Activated CD8-positive, alpha-beta memory T cell treated with anti-CD3 and anti-CD28 coated beads, Interleukin-2, amount 50 U/mL, for 48 hours (primary cell): ENCODE results near the gene SESN3.

Experiments used
- DNase-seq: peaks from one replicate; pipeline ENCODE4 v3.0.0-alpha.2; 2020

The SESN3 gene

DNA sequence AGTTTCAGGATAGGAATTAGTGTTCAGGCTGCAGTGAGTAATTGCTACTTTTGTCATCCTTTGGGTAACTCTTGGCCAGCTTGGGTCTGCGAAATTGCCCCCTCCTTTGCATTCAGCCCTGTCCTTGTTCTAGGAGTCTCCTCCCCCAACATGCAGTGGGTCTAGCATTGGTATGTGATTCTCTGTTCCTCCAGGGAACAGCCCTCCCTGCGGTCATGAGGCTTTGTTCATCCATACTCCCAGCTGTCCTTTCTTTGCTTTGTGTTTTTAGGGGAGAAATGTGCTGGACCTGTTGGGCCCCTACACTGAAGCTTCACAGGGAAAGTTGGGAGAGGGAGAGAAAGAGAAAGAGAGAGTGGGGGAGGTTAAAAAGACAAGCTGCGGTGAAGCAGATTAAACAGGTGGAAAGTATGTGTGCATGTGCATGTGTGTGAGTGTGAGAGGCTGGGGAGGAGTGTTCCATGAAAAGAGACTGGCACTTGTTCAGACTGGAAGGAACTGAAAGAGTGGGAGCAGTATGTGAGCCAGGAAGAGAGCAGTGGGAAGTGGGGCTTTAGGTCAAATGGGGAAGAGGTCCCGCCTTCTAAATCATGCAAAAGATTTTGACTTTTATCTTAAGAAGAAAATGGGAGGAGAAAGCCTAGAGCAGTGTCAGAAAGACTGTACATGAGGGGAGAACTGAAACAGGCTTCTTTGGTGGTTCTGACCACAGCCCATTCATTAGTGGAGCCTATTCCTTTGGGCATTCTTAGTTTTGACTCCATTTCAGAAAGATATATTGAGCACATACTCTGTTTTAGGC is 17.9 kb upstream of the SESN3 start:
- DNase-seq: no peak

DNA sequence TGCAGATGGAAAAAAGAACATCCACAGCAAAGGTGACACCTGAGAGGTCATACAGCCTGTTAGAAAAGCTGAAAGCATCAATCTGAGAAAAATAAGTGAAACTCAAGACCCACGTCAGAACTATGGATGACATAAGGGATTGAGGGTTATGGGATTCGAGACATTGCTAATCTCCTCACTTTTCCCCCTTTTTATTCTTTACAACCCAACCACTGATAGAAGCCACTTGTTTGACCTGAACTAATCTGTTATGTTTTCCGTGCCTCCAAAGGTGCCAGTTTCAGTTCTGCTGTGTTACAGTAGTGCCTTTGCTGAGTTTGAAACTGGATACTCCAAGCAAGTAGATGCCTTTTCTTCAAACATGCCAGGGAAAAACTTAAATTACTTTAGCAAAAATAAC is 16.9 kb upstream of the SESN3 start:
- DNase-seq: no peak

DNA sequence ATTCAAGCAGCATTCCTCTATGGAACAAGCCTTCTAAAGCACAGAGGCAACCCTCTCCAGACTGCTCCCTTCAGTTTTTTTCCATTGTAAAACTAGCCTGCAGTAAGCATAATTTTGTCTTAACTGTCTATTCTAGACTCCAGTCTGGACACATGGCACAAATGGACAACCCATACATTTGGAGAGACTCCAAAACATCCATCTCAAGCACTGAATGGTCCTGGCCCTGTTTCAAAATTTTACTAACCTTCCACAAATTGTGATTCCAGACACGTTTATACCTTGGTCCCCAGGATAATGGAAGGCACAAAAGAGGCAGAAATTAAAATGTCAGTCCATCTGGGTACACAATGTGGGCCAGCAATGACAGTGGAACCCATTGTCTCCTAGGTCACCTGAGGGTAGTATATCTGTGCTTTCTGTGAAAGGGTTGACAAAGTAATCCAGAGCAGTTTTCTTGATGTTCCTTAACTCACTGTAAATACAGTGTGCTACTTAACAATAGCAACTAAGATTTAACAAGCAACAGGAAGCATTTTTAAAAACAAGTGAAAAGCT is 16.2 kb upstream of the SESN3 start:
- DNase-seq: no peak

DNA sequence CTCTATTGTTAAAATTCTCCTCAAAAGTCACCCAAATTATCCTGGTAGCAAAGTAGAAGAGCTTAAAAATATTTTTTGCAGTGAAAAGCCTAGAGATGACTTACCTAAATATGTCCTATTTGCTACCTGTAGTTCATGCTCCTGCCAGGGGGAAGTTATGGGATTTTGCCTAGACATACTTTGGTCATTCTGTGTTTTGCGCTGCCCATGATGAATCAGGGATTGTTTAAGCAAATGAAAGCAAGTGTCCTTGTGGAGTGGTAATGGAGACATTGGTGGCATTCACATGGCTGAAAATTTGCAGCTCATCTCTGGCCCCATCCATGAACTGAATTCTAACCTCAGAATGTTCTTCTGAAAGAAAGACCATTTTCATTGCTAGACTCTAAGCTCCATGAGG is 14.6 kb upstream of the SESN3 start:
- no peak for DNase-seq

DNA sequence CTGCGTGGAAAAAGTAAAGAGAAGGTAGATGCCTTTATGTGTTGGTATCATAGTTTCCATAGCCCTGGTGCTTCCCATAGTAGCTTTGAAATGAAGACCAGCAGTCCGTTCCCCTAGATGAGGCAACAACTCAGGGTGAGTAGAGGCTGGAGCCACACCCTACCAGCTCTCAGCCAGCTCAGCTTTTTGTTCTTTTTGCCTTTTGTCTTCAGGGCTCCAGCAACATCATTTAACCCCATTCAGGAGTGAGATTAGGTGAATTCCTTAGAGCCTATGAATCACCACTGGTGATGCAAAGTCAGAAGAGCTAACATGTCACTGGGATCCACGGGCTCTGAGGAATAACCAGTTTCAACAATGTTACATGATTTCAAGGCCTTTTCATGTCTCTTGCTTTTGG is 14.0 kb upstream of the SESN3 start:
- no peak for DNase-seq

DNA sequence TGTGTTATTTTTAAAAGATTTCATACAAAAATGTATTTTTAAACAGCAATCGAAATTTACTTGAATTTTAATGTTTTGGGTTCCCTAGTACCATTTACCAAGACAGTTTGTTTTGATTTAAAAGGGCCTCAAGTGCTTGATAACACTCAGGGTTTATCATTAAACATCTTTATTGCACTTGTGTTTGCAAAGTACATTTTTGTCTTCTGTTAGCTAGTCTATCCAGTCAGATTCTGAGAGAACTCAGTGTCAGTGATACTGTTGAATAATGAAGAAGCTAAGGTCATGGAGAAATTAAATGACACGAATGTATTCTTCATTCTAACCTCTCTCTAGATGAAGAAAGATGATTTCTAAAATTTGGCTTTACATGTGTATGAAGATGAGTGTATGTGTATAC is 12.7 kb upstream of the SESN3 start:
- no peak for DNase-seq

DNA sequence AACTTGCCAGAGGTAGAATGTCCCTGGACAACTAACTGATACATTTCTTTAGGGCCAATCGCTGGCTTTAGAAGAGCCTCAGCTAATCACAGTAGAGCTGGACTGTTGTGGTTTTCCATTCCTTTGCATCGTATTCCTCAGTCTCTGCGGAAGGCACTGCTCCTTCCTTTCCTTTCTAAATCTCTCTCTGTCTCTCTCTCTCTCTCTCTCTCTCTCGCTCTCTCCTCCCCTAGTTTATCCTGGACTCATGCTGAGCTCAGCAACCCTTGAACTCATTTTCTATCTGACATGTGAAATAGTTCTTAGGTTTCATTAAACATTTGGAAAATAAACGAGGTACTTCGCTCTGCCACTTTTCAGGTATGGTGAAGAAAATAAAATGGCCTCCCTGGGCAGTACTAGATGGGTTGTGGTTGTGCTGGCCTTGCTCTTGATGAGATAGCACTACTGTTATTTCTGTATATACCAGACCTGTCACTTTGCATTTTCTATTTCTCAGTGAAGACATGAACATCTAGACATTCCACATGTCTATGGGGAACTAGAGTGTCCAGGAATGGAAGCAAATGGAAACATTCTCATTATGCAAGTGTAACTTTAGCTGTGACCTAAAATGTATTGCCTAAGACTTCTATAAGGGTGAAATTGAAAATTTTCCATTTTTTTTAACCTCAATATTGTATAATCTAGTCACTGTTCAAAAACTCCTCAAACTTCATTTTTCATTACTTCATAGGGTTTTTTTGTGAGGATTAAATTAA is 12.0 kb upstream of the SESN3 start:
- no peak for DNase-seq

DNA sequence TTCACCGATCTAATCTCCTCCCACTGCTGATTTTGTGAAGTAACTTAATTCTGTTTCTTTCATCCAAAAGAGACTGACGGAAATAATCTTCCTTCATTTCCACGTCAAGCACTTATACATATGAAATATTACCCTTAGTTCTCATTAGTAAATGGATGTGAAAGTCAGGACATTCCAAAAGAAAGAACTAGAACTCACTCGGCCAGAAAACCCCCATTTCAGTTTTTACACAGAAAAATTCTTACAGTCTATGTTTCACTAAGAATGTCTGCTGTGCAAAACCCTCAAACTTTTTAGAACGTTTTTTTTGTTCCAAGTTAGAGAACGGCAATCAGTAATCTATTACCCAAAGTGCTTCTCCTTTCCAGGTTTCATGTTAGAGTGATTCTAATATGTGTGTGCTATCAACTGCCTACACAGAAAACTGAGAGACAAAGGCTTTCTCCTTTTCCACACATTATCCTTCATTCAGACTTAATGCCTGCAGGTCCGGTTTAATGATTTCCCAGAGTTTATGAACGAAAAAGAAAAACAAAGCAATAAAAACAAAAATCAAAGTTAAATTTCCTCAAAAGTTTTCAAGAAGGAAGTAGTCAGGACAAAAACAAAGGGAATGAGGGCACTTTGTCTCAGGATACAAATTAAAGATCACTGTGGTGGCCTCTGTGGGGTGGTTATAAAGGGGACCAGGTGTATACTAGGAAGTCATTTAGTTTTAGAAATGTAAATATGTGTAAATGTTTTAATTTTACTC is 11.3 kb upstream of the SESN3 start:
- no peak for DNase-seq

DNA sequence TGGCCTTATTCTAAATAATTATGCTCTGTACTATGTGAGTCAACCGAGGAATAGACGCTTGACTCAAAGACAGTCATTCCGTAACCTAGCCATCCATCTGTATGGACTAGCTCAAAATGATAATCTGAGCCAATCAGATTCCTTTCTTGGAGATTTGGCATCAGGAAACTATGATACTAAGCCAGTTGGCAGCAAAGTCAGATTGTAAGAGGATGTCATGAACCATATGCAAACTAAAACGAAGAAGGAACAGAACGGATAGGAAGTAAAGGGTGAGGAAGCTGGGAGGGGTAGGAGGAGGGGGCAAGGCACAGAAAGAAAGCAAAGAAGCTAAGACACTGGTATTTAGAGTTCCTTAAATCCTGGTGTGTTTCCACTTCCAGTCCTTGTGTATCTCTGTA is 10.7 kb upstream of the SESN3 start:
- no peak for DNase-seq

DNA sequence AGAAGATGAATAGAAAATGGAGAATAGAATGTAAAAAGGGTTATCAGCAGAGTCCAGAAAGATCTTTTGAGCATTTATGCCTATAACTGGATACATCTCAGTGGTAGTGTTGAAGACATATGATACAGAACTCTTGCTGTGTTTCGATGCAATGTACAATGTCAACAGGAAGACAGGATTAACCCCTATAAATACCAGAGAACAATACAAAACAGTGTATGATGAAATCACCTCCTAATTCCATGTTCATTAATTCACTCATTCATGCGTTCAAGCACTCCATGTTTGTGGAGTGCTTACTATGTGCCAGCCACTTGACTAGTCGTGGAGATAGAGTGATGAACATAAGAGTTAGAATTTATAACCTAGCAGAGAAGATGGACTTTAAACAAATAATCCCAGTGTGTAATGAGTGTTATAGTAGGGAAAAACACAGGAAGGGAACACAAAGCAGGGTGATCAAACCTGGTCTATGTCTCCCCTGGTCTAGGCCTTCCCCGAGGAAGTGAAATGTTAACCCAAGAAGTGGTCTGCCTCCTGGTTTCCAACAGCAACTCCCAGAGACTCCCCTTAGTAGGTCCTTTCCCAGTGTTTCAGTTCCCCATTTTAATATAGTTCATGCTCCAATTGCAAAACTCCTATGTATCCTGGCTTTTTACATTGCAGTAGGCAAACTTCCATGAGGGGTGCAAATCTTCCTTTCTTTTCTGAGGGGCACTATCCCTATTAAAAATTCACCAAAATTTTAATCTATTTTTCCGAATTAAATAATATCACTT is 9.1 kb upstream of the SESN3 start:
- no peak for DNase-seq

DNA sequence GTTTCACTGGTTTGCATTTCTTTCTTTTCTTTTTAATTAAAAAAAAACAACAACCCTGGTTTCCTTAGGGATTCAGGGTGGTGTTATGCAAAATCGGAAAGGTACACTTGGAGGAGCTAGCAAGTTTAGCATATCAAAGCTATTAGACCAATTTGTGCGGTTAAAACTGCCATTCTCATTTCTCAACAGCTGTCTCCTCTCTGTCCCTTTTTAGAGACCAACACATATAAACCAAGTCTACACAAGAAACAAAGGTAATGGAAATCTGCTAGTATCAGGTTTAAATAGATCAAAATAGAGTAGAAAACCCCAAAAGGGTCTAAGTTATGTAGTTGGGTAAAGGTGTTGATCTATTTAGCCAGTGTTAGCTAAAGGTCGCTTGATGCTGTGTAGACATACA is 1.7 kb upstream of the SESN3 start:
- no peak for DNase-seq

DNA sequence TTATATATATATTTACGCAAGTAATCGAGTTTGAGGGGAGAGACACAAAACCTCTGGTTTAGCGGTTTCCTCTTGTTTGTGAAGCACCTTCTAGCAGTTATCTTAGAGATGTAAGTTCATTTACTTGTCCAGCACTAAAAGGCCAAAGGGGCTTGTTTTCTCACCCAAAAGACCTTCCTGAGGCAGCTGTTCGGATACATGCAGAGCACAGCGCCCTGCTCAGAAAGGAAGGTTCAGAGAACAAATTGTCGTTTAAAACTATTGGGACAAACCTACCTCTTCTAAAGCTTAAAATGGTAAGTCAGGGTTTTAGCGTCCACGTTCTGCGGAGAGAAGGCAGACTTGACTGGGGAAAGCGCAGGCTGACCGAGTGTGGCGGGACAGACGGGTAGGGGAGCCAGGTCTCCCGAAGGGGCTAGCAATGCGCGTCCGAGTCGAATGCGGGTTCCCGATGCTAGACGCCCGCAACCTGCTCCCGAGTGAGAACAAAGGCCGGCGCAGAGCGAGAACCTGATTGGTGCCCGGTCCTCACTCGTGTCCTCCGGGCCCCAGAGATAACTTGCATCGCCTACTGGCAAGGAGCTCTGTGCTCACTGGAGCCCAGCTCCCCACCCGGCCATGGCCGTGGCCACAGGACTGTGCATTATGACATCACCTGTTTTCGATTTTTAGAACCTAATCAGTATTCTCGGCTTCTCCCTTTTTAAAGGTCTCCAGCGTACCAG is 1.0 kb upstream of the SESN3 start:
- DNase-seq: peak; percentile 83

DNA sequence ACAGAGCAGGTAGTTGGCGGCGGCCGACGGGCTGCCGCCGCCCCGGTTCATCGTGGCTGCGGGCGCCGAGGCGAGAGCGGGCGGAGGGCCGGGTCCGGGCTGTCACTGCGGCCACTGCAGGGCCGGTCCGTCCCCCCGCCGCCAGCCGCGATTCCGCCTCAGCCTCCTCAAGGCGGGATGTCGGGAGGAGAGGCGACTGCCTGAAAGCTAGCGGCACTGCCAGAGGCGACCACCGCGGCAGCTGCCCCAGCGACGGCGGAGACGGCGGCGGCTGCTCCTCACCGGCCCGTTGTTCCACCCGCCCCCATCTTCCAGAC is 234 bp downstream of the SESN3 start:
- no peak for DNase-seq

DNA sequence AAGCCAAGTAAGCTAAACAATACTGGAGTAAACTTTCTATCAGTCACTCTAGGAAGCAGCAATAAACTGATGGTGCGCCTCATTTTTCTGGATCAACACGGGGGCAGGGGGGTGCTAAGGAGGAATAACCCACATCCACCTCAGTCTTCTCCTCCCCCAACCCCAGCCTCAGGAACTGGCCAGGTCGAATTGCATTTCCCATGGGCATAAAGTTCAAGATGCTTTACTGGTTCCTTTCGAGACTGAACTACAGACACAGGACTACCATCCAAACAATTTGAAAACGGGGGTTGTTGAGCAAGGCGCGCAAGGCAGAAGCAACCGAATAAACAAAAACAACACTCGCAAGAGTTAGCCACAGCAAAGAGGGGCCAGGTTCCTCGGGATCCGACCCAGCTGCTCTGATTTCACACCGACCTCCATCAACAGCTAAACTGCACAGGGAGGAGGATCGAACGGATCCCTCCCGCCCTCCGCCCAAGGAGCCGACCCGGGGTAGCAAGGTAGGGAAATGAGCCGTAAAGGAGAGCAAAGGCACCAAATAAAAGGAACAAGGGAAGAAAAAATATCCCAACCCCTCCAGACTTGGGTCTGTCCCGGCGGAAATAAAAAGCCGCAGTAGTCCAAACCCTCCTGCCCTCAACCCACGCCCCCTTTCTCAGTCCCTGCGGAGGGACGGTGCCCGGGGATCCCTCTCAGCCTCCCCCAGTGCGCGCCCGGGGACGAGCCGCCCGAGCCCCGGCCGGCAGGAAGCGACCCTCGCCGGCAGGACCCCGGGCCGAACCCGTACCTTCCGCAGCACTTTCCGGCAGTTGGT is 801 bp downstream of the SESN3 start:
- peak; percentile 64 for DNase-seq

DNA sequence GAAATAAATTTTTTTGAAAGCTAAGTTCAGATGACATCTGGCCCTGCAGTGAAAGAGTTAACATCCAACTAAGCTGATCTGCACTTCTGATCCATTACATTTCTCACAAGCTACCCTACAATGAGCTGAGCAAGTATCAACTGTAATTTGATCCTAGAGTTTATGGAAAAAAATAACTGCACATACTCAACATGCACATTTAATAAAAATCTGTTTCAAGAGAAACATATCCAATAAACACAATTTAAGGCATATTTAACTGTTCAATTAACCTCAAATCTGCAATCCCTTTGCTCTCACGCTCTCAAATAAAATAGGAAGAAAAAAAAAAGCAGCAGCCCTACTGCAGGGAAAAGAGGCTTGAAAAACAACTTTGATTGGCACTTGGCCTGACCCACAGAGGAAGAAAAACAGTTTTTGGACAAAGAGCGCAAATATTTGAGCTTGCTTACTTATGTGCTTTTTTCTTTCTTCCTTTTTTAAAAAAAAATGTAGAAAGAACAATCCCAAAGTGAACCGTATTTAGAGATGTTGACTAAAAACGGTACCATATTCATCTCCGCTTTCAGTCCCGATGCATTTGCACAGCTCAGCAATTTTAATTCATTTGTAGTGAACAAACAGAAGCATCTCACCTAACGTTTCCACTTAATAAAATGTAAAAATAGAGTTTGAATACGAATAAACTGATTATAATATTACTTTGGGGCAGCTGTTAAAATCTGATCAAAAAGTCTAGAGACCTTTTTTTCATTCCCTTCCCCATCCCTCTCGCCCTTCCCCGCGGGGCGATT is 1.6 kb downstream of the SESN3 start:
- no peak for DNase-seq

DNA sequence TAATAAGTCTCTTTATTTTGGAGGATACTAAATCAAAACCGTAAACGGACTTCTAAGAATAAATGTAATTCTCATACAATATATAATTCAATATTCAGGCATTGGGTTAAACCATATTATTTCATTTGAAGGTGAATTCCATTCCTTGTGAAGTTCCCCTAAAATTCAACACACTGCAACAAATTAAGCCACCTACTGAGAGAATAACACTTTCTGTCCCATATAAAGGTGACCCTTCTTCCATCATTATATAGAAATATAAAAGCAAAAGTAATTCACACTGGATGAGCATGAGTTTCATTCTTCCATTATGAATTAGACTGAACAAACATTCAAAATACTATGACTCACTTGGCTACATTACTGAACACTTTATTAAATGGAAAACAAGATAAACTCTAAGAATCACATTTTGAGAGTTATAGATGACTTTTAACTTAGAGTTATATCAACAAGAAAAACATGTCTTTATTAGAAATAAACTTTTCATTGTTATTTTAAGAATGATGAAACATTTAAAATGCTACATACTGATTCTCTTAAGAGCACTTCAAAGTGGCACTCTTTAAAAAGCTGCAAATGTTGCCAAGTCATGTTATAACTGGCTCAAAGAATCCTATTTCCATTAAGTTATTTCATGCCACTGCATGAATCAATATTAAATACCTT is 2.8 kb downstream of the SESN3 start:
- DNase-seq: no peak

DNA sequence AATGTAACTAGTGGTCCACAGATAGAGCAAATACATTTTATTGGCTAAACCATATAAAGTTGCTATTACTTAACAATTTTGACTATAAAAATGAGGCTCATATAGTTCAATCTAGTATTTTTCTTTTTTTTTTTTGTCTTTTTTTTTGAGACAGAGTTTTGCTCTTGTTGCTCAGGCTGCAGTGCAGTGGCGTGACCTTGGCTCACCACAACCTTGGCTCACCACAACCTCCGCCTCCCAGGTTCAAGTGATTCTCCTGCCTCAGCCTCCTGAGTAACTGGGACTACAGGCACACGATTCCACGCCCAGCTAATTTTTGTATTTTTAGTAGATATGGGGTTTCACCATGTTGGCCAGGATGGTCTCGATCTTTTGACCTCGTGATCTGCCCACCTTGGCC is 3.9 kb downstream of the SESN3 start:
- DNase-seq: peak; percentile 59

DNA sequence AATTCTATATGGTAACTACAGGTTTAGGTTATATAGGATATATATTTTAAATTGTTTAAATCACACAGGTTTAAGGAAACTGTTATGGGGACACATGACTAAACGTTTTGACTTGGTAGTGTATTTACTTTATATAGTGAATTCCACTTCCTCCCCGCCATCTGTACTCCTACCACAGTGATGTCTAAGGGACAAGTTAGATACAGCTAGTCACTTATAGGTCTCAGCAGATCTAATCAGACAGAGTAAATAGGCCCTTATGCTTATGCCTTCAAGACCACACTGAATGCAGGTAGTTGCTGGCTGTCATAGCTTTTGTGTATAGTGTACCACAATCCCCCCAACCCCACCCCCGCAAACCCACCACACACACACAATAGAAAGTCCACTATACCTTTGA is 8.2 kb downstream of the SESN3 start:
- no peak for DNase-seq

DNA sequence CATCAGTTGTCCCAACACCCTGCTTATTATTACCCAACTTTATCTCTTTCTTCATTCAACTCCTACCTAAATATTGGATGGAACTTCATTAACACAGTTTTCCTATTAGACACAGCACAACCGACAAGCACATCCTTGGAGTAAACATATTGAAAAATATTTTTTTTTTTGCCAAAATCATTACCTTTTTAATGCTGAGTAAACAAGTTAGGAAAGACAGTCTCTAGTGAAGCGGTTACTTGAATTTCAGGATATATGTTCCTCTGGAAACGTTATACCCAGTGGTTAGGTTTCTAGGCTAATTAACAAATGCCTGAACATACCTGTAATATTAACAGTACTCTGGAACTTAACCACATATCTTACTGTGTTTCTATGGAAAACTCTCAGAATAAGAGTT is 11.4 kb downstream of the SESN3 start:
- DNase-seq: no peak

DNA sequence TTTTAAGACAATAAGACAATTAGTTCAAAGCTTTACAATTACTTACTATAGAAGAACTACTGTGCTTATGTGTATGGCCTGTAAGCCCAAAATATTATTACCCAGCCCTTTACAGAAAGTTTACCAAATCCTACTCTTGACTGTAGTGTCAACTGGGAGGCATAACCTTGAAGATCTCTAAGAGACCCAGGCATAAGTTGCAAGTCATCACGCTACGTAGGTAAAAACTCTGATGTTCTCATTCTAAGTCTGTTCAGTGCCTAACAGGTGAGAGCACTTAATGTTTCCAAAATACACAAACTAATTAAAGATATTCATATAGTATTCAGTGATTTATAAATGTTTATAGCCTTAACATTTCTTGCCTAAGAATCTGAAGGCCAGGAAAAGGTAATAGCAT is 12.9 kb downstream of the SESN3 start:
- no peak for DNase-seq
